Transverse colon (tissue), 4 donors: ENCODE results near the gene S100A10. TPM values are rescaled to one million over a fixed set of nuclear protein-coding genes. Genes with fewer than 3 reads are reported as not detected.

Experiments used
- DNase-seq: peaks from one replicate; pipeline ENCODE4 v3.0.0-alpha.2; 2019
- H3K27ac ChIP-seq, 4 donors: fragments of 200-600 bp; sonication (generic); 2 replicates each; pipeline ENCODE4 v1.5.1; 2016 to 2018; ENCODE audit warnings: inconsistent platforms in 4 of 4
- H3K27me3 ChIP-seq: fragments of 200-600 bp; sonication (generic); 2 replicates; pipeline ENCODE4 v1.5.1; 2017; ENCODE audit warnings: inconsistent platforms
- H3K36me3 ChIP-seq, 4 donors: fragments of 200-600 bp; sonication (generic); 2 replicates each; pipeline ENCODE4 v1.5.1; 2017 to 2019; ENCODE audit warnings: inconsistent platforms in 4 of 4
- H3K4me1 ChIP-seq, 4 donors: fragments of 200-600 bp; sonication (generic); 2 replicates each; pipeline ENCODE4 v1.5.1; 2017 to 2020; ENCODE audit warnings: inconsistent platforms in 4 of 4
- H3K4me3 ChIP-seq, 4 donors: fragments of 200-600 bp; sonication (generic); 1 replicate in 1 of 4; 2 replicates in 3 of 4; pipeline versions ENCODE4 v1.5.1 to v1.6.1; 2017 to 2019; ENCODE audit warnings: inconsistent platforms in 4 of 4
- H3K9me3 ChIP-seq, 2 donors: fragments of 200-600 bp; sonication (generic); 2 replicates each; pipeline ENCODE4 v1.5.1; 2017 to 2019; ENCODE audit warnings: inconsistent platforms in 2 of 2
- CTCF ChIP-seq, 5 experiments: fragments of 200-600 bp in 3 of 5; fragments of 450-650 bp in 2 of 5; sonication (generic) in 3 of 5; IDR thresholded peaks; 1 replicate in 2 of 5; 2 replicates in 3 of 5; pipeline ENCODE4 v1.5.1; 2016 to 2017; ENCODE audit warnings: antibody characterized with exemption in 5 of 5, inconsistent platforms in 3 of 5, mild to moderate bottlenecking in 2 of 5, moderate library complexity in 1 of 5
- EP300 ChIP-seq: sonication (generic); formaldehyde crosslinking; IDR thresholded peaks from one replicate; pipeline ENCODE4 v1.6.1; 2017; ENCODE audit warnings: antibody characterized with exemption, low read depth
- POLR2A ChIP-seq: fragments of 450-650 bp; IDR thresholded peaks from one replicate; pipeline ENCODE4 v1.6.1; 2016; ENCODE audit warnings: antibody characterized with exemption, mild to moderate bottlenecking, moderate library complexity
- POLR2AphosphoS5 ChIP-seq, 3 donors: sonication (generic); formaldehyde crosslinking; IDR thresholded peaks; one replicate each; pipeline ENCODE4 v1.6.1; 2016; ENCODE audit warnings: antibody characterized with exemption in 3 of 3
- whole genome bisulfite sequencing, 2 donors: methylation state at CpG; one replicate each; pipeline ENCODE4 v1.1.5; 2018; ENCODE audit warnings: low coverage in 1 of 2; 5-methylcytosine and 5-hydroxymethylcytosine counted together
- in situ Hi-C, 4 donors: fragments of 200-750 bp; cut with MboI; loops; one replicate each; pipeline versions ENCODE4 v1.15.0 to v1.15.1; 2017; ENCODE audit warnings: low sequenced_read_pairs in 3 of 4, low pct_ligation_motif_present in 1 of 4, low pct_unique_long_range_greater_than_20kb in 1 of 4
- intact Hi-C: fragments of 100-400 bp; cut with DNase I; formaldehyde crosslinking; loops from one replicate; pipeline ENCODE4 v1.15.1; 2023; ENCODE audit warnings: low total_unique reads
- total RNA-seq, 4 donors: library from RNA; depleted of rRNA; stranded (reverse); fragments of >200 nt; gene quantifications; one replicate each; pipeline ENCODE4 v1.1.0, GENCODE V29; 2016

The S100A10 gene
- total RNA-seq, 4 donors from 2014 or later: 59.1 to 289 (median 251) TPM

GRCh38 chr1:151991663-151992302, 1.9 kb downstream of the S100A10 start:
- H3K9me3 ChIP-seq: no peaks in the 10 kb centered on the region
- H3K27ac ChIP-seq: peak overlapping the region; percentile 93 to 97 (median 94)
- no peaks in the 10 kb centered on the region for H3K27me3 ChIP-seq
- H3K4me3 ChIP-seq: peak overlapping the region in 3 of 4 donors; percentile 63 to 84 (median 72)
- DNase-seq: no peak
- TF ChIP-seq POLR2A (no peak), EP300 (no peak), CTCF (IDR thresholded peaks at IDR 0.05) (no peak), POLR2AphosphoS5 (IDR thresholded peaks at IDR 0.05) (no peak)
- peaks cover 41 to 80% (median 63%) of the 10 kb centered on the region in 4 donors for H3K4me1 ChIP-seq
- no peaks in the 10 kb centered on the region for H3K36me3 ChIP-seq
- WGBS, 2 donors: 22 to 41% methylated on average over 1 to 6 of the region's 6 CpGs
- intact Hi-C loops (no loop called here), in situ Hi-C loops (no loop called here)

GRCh38 chr1:151990856-151991198, 2.8 kb downstream of the S100A10 start:
- Histone ChIP-seq H3K27ac (peak overlapping the region; percentile 93 to 97 (median 94)), H3K36me3 (peaks cover 0 to 2% (median 1%) of the 10 kb centered on the region in 4 donors), H3K4me3 (peak overlapping the region in 2 of 4 donors; percentile 72 to 84), H3K4me1 (peaks cover 41 to 80% (median 63%) of the 10 kb centered on the region in 4 donors), H3K27me3 (no peaks in the 10 kb centered on the region), H3K9me3 (no peaks in the 10 kb centered on the region)
- TF ChIP-seq POLR2A (no peak), POLR2AphosphoS5 (IDR thresholded peaks at IDR 0.05) (no peak), CTCF (IDR thresholded peaks at IDR 0.05) (no peak), EP300 (no peak)
- intact Hi-C loops (no loop called here), in situ Hi-C loops (no loop called here)
- WGBS, 2 donors: 9 to 11% methylated on average over 5 of the region's 5 CpGs
- peak; percentile 71 for DNase-seq

GRCh38 chr1:151990058-151990855, 3.4 kb downstream of the S100A10 start:
- Histone ChIP-seq H3K36me3 (peaks cover 0 to 8% (median 4%) of the 10 kb centered on the region in 4 donors), H3K4me3 (peak overlapping the region in 1 of 4 donors; percentile 72), H3K27me3 (no peaks in the 10 kb centered on the region), H3K9me3 (no peaks in the 10 kb centered on the region), H3K27ac (peak overlapping the region; percentile 93 to 97 (median 94)), H3K4me1 (peaks cover 41 to 80% (median 62%) of the 10 kb centered on the region in 4 donors)
- DNase-seq: no peak
- 51 to 52% methylated on average over 3 to 5 of the region's 5 CpGs for WGBS, 2 donors
- in situ Hi-C loops: no loop called here
- TF ChIP-seq POLR2A: no peak
- TF ChIP-seq POLR2AphosphoS5 (IDR thresholded peaks at IDR 0.05): no peak
- intact Hi-C loops: no loop called here

GRCh38 chr1:151989211-151989862, 4.3 kb downstream of the S100A10 start:
- Histone ChIP-seq H3K27ac (peak overlapping the region; percentile 93 to 97 (median 94)), H3K27me3 (no peaks in the 10 kb centered on the region), H3K36me3 (peaks cover 0 to 15% (median 7%) of the 10 kb centered on the region in 4 donors), H3K4me3 (peak overlapping the region in 1 of 4 donors; percentile 72), H3K9me3 (no peaks in the 10 kb centered on the region), H3K4me1 (peaks cover 46 to 80% (median 55%) of the 10 kb centered on the region in 4 donors)
- peak; percentile 23 for TF ChIP-seq POLR2A
- TF ChIP-seq EP300: no peak
- TF ChIP-seq CTCF (IDR thresholded peaks at IDR 0.05): no peak
- peak; percentile 38 to 44 (median 41) for TF ChIP-seq POLR2AphosphoS5 (IDR thresholded peaks at IDR 0.05)
- intact Hi-C loops: no loop called here
- 25 to 29% methylated on average over 1 to 6 of the region's 6 CpGs for WGBS, 2 donors
- peak; percentile 76 for DNase-seq
- in situ Hi-C loops: no loop called here
